Renal pelvis (tissue), 12 donors: ENCODE measurements around the gene TBC1D23. TPM values are rescaled to one million over a fixed set of nuclear protein-coding genes. Genes with fewer than 3 reads are reported as not detected.
"Not testable (repeated sequence)": the region's sequence is repeated elsewhere in the genome, so short reads cannot be mapped to it uniquely, and the experiment has no call there.

ENCODE experiments used
- DNase-seq: peaks from one replicate; pipeline ENCODE4 v3.0.0-alpha.2; 2013
- long read RNA-seq, 16 experiments: transcript quantifications; one replicate each; lab custom pipeline, GENCODE V29; 2026
- polyA plus RNA-seq, 3 donors: library from polyadenylated mRNA; unstranded; fragments of 120-200 nt; gene quantifications; one replicate each; pipeline ENCODE4 v1.2.1, GENCODE V29; 2013; ENCODE audit not compliant: insufficient read length in 3 of 3

Gene TBC1D23
- polyA plus RNA-seq = 10 to 100 TPM; 31.6 to 36.1 (median 34.8) TPM
- long read RNA-seq, donor 1, partial matches to known transcripts = 0 of 5 reads
- long read RNA-seq, donor 1, other reads (novel, unspliced or antisense) = 0 of 5 reads
- long read RNA-seq, donor 2, partial matches to known transcripts = 0 of 7 reads
- long read RNA-seq, donor 2, other reads (novel, unspliced or antisense) = 0 of 7 reads
- long read RNA-seq, donor 3, partial matches to known transcripts = 10 of 16 reads
- long read RNA-seq, donor 3, other reads (novel, unspliced or antisense) = 0 of 16 reads
- long read RNA-seq, donor 4, partial matches to known transcripts = 13 of 16 reads
- long read RNA-seq, donor 4, other reads (novel, unspliced or antisense) = 0 of 16 reads
- long read RNA-seq, donor 5, partial matches to known transcripts = 0 of 5 reads
- long read RNA-seq, donor 5, other reads (novel, unspliced or antisense) = 0 of 5 reads
- long read RNA-seq, donor 6, transcript TBC1D23-204 (4 exons, 2,304 nt) = major isoform, 5 of 10 reads
- long read RNA-seq, donor 6, partial matches to known transcripts = 0 of 10 reads
- long read RNA-seq, donor 6, other reads (novel, unspliced or antisense) = 0 of 10 reads
- long read RNA-seq, donor 7, partial matches to known transcripts = 10 of 14 reads
- long read RNA-seq, donor 7, other reads (novel, unspliced or antisense) = 0 of 14 reads
- long read RNA-seq, donor 8, partial matches to known transcripts = 0 of 1 reads
- long read RNA-seq, donor 8, other reads (novel, unspliced or antisense) = 0 of 1 reads
- long read RNA-seq, donor 9, partial matches to known transcripts = 13 of 19 reads
- long read RNA-seq, donor 9, other reads (novel, unspliced or antisense) = 0 of 19 reads
- long read RNA-seq, donor 10, partial matches to known transcripts = 0 of 2 reads
- long read RNA-seq, donor 10, other reads (novel, unspliced or antisense) = 0 of 2 reads
- long read RNA-seq, donor 11, partial matches to known transcripts = 0 of 5 reads
- long read RNA-seq, donor 11, other reads (novel, unspliced or antisense) = 0 of 5 reads
- long read RNA-seq, donor 12, transcript TBC1D23-204 (4 exons, 2,304 nt) = major isoform, 7 of 23 reads
- long read RNA-seq, donor 12, transcript TBC1D23-202 (19 exons, 3,677 nt) = minor isoform, 6 of 23 reads
- long read RNA-seq, donor 12, partial matches to known transcripts = 9 of 23 reads
- long read RNA-seq, donor 12, other reads (novel, unspliced or antisense) = 0 of 23 reads
- long read RNA-seq, donor 13, partial matches to known transcripts = 0 of 1 reads
- long read RNA-seq, donor 13, other reads (novel, unspliced or antisense) = 0 of 1 reads
- long read RNA-seq, donor 14 = 0 reads
- long read RNA-seq, donor 15, partial matches to known transcripts = 0 of 6 reads
- long read RNA-seq, donor 15, other reads (novel, unspliced or antisense) = 0 of 6 reads
- long read RNA-seq, donor 16, partial matches to known transcripts = 12 of 18 reads
- long read RNA-seq, donor 16, other reads (novel, unspliced or antisense) = 0 of 18 reads

GRCh38 chr3:100260685-100261484 is at the start of gene TBC1D23:
Gene TBC1D23 (plus strand): TSS chr3:100260992. CDS start chr3:100261019, 27 bp downstream.
- peak; percentile 99 for DNase-seq

- no peak for DNase-seq
Measured at GRCh38 chr3:100213891-100214573, 46.8 kb upstream of the TBC1D23 start.

GRCh38 chr3:100214574-100214964 is 46.2 kb upstream of the TBC1D23 start:
- DNase-seq = no peak

DNA sequence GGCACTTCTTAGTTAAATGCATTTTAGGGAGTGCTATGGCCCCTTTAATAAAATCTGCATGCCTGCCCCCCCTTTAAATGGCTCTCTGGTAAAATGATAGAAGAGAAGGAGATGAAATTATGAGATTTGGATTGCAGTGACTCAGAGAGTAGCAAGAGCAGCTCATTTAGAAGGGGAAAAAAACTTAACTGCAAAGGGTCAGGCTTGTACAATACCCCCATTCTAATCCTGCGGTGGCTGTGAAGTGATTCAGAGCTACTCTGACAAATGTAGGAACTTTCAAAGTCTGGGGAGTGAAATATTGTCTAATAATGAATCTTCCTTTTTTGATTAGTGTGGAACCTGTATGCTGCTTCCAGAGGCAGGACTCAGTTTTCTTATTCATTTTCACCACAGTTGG is 44.1 kb upstream of the TBC1D23 start:
- no peak for DNase-seq

DNA sequence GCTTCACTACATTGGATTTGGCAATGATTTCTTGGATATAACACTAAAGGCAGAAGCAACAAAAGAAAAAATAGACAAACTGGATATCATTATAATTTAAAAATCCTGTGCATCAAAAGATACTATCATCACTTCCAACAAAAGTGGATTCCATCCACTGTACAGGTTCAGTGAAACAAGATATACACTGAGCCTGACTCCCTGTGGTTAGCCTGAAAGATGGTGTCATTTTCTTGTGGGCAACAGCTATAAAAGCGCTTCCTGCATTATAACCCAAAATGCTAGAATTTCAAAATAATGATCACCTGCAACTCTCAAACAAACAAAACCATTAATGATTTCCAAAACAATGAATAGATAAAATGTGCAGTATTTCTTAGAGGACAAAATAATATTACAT is 39.6 kb upstream of the TBC1D23 start:
- DNase-seq = no peak

- no peak for DNase-seq
Measured at GRCh38 chr3:100225193-100225592, 35.6 kb upstream of the TBC1D23 start.

DNA sequence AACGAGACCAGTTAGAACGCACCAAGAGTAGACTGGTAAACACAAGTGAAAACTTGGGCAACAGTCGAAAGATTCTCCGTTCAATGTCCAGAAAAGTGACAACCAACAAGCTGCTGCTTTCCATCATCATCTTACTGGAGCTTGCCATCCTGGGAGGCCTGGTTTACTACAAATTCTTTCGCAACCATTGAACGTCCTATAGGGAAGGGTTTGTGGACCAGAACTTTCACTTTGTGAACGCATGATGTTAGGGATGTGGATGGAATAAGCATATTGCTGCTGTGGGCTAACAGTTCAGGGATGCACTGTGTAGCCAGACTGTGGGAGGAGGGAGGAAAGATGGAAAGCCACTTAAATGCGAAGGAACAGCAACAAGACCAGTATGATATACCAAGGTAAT is 34.9 kb upstream of the TBC1D23 start:
- no peak for DNase-seq

- no peak for DNase-seq
Measured at GRCh38 chr3:100226712-100227429, 33.9 kb upstream of the TBC1D23 start.

DNA sequence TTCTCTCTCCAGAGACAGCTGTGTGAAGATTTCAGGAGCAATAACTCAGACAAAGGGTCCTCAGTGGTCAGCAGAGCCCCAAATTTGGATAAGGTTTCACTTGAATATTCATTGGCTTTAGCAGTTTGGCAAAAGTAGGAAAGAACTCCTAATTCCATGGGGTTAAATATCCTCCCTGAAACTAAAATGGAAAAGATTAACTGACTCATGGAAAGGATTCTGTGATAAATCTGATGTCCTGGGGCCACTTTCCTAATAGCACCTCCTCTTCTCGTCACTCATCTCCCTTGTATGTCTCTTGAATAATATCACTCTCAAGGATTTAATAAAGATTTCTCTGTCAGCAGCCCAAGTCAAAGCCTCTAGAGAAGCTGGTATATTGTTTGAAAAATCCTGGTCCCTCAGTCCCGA is 33.3 kb upstream of the TBC1D23 start:
- DNase-seq = no peak

GRCh38 chr3:100228247-100228646 is 32.5 kb upstream of the TBC1D23 start:
- no peak for DNase-seq

- not testable (repeated sequence) for DNase-seq
Measured at GRCh38 chr3:100229188-100229587, 31.6 kb upstream of the TBC1D23 start.

GRCh38 chr3:100230710-100231109 is 30.1 kb upstream of the TBC1D23 start:
- DNase-seq = no peak

DNA sequence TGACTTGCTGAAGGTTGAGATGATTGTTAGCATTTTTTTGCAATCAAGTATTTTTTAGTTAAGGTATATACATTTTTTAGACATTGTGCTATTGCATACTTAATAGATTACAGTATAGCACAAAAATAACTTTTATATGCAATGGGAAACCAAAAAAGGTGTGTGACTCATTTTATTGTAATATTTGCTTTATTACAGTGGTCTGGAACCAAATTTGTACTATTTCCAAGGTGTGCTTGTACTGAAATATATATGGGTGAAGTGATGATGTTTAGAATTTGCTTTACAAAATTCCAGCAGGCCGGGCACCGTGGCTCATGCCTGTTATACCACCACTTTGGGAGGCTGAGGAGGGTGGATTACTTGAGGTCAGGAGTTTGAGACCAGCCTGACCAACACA is 29.1 kb upstream of the TBC1D23 start:
- DNase-seq = no peak

- DNase-seq = no peak
Measured at GRCh38 chr3:100234364-100234763, 26.4 kb upstream of the TBC1D23 start.

DNA sequence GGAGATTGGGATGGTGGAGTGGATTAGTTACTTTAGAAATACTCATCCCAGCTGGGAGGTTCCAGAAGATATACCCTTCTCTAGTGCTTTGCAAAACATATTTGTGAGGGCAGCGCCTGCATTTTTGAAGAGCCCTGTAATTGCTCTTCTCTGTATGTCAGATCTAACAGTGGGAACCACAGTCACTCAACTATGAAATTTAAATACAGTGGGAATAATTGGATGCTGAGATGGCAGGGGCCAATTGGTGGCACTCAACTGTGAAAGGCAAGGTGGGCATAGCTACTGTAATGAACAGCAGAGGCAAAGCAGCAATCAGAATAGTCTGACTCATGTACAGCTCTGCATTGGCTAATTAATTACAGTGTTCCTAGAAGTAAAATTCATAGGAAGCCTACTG is 22.2 kb upstream of the TBC1D23 start:
- DNase-seq = no peak

DNA sequence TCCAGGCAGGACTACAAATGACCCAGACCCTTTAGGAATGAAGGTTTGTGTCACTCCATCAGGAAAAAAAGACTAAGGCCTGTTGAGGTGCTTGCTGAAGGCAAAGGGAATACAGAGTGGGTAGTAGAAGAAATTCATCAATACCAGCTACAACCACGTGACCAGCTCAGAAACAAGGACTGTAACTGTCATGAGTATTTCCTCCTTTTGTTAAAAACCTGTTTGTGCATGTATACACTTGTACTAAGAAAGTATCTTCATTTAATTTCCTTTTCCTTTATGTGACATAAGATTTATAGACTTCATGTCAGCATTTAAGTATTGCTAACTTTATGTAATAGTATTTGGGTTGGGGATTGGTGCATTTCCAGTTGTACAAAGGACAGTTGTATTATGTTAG is 18.3 kb upstream of the TBC1D23 start:
- not testable (repeated sequence) for DNase-seq

- DNase-seq = no peak
Measured at GRCh38 chr3:100244264-100244663, 16.5 kb upstream of the TBC1D23 start.

DNA sequence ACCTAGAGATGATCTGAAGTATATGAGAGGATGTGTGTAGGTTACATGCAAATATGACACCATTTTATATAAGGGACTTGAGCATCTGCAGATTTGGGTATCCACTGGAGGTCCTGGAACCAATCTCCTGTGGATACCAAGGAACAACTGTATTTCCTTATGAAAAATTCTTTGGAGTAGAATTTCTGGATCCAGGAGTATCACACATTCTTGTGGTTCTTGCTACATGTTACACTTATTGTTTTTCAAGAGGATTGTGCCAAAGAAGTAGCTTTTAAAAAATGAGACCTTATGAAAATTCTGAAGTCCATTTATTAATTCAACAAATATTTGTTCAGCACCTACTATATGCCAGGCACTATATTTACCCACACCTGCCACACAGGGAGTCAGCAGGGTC is 15.7 kb upstream of the TBC1D23 start:
- DNase-seq = no peak

- no peak for DNase-seq
Measured at GRCh38 chr3:100245927-100246326, 14.9 kb upstream of the TBC1D23 start.
